K562 (cell line): ENCODE measurements around the gene CCDC85B. TPM values are rescaled to one million over a fixed set of nuclear protein-coding genes. Genes with fewer than 3 reads are reported as not detected.
A peak's percentile ranks its signal among the peaks of the same experiment; 100 is the strongest.

Source experiments
- ATAC-seq: fragments of 200-7000 bp; cut with Tn5 transposase; 3 replicates; pipeline ENCODE4 v1.9.1; 2020; ENCODE audit warnings: moderate library complexity
- BruUV-seq: library from RNA; stranded (reverse); fragments of 400-500 nt; replicated peaks from 2 replicates; lab custom pipeline; 2021; lab: Mats Ljungman, UMichigan
- CTCF ChIA-PET: fragments of 300-600 bp; formaldehyde crosslinking; extraction: SDS; loops from one replicate; lab custom pipeline; 2021; ENCODE audit warnings: low intra/inter-chr PET ratio; lab: Yijun Ruan, JAX
- POLR2A ChIA-PET: fragments of 300-600, 350-650 bp; sonication (Branson Sonifier 250); formaldehyde crosslinking; extraction: SDS; loops from one replicate; lab custom pipeline; 2021; ENCODE audit warnings: antibody characterized with exemption, inconsistent platforms; lab: Yijun Ruan, JAX
- DNase-seq, 4 experiments: peaks; one replicate each; pipeline versions ENCODE4 v3.0.0 to v3.0.0-alpha.2; 2011 to 2018; ENCODE audit warnings: low spot score in 3 of 4, mixed read lengths in 3 of 4; ENCODE audit errors: extremely low read depth in 1 of 4
- FAIRE-seq: peaks from 2 replicates; lab custom pipeline; 2011; peaks lifted over from hg19 to GRCh38; lab: Jason Lieb, UNC
- H2AFZ ChIP-seq: 2 replicates; pipeline ENCODE4 v1.6.0; 2011; ENCODE audit warnings: low read depth, low read length, control low read depth, inconsistent platforms
- H3K27ac ChIP-seq: fragments of 200-600 bp; 3 replicates; pipeline ENCODE4 v1.8.0; 2011; ENCODE audit warnings: low read depth, mild to moderate bottlenecking, control low read depth, inconsistent platforms, low read length, moderate library complexity, mixed read lengths; ENCODE audit errors: extremely low read depth
- H3K27me3 ChIP-seq, 2 experiments: fragments of 300-600 bp in 1 of 2; 2 replicates in 1 of 2; 3 replicates in 1 of 2; pipeline versions ENCODE4 v1.6.0 to v1.8.0; 2011; ENCODE audit warnings: inconsistent platforms in 2 of 2, low read length in 2 of 2, mild to moderate bottlenecking in 1 of 2, mixed read lengths in 1 of 2, moderate library complexity in 1 of 2; ENCODE audit not compliant: control insufficient read depth in 2 of 2, insufficient read depth in 2 of 2
- H3K36me3 ChIP-seq: fragments of 300-600 bp; 3 replicates; pipeline ENCODE4 v1.8.0; 2011; ENCODE audit warnings: mild to moderate bottlenecking, low read length, inconsistent platforms; ENCODE audit not compliant: control insufficient read depth, insufficient read depth
- H3K4me1 ChIP-seq, 2 experiments: fragments of 200-600 bp in 1 of 2; replicated peaks in 1 of 2; 2 replicates in 1 of 2; 3 replicates in 1 of 2; pipeline versions ENCODE4 v1.5.1 to v1.8.0; 2011; ENCODE audit warnings: inconsistent platforms in 2 of 2, low read length in 2 of 2, mild to moderate bottlenecking in 1 of 2, mixed read lengths in 1 of 2, moderate library complexity in 1 of 2; ENCODE audit not compliant: control insufficient read depth in 2 of 2, insufficient read depth in 2 of 2
- H3K4me2 ChIP-seq: 2 replicates; pipeline ENCODE4 v1.6.1; 2011; ENCODE audit warnings: low read length, control low read depth, inconsistent platforms, mixed read lengths; ENCODE audit not compliant: insufficient read depth
- H3K4me3 ChIP-seq: fragments of 200-600 bp; sonication (generic), shearing (Covaris generic); 2 replicates; pipeline ENCODE4 v1.5.1; 2016; ENCODE audit warnings: control low read depth, inconsistent platforms
- H3K79me2 ChIP-seq: fragments of 200-600 bp; 3 replicates; pipeline ENCODE4 v1.8.0; 2011; ENCODE audit warnings: low read length, inconsistent platforms; ENCODE audit not compliant: control insufficient read depth, insufficient read depth
- H3K9ac ChIP-seq, 2 experiments: 2 replicates each; pipeline versions ENCODE4 v1.6.0 to v1.6.1; 2011; ENCODE audit warnings: low read depth in 2 of 2, low read length in 2 of 2, control low read depth in 1 of 2, inconsistent platforms in 1 of 2, mild to moderate bottlenecking in 1 of 2, mixed read lengths in 1 of 2; ENCODE audit not compliant: insufficient read depth in 1 of 2
- H3K9me1 ChIP-seq: one replicate; pipeline ENCODE4 v1.6.0; 2011; ENCODE audit warnings: inconsistent platforms, mild to moderate bottlenecking, low read length, moderate library complexity; ENCODE audit not compliant: control insufficient read depth, insufficient read depth
- H3K9me3 ChIP-seq: replicated peaks from 2 replicates; pipeline ENCODE4 v1.5.1; 2011; ENCODE audit warnings: low read depth, low read length, inconsistent platforms; ENCODE audit not compliant: control insufficient read depth, insufficient read depth
- H4K20me1 ChIP-seq: replicated peaks from 2 replicates; pipeline ENCODE4 v1.6.1; 2011; ENCODE audit warnings: low read length, inconsistent platforms, mixed read lengths; ENCODE audit not compliant: control insufficient read depth, insufficient read depth
- KDM5B ChIP-seq: fragments of 200-600 bp; sonication (generic); IDR thresholded peaks from 2 replicates; pipeline ENCODE4 v1.6.1; 2012; ENCODE audit warnings: low read depth, mild to moderate bottlenecking, moderate library complexity, low read length, control low read depth, inconsistent platforms; ENCODE audit not compliant: insufficient replicate concordance
- RBFOX2 ChIP-seq: fragments of 200-400 bp; formaldehyde crosslinking; IDR thresholded peaks from 2 replicates; pipeline ENCODE4 v1.6.1; 2017; ENCODE audit warnings: low read depth, mild to moderate bottlenecking, low read length, moderate library complexity
- WGBS: fragments of 100-300 bp; shearing (Covaris generic); methylation state at CpG from one replicate; pipeline ENCODE4 v1.1.6; 2016; ENCODE audit warnings: low coverage, mixed read lengths; ENCODE audit not compliant: insufficient coverage; ENCODE audit errors: missing lambda C conversion rate; 5-methylcytosine and 5-hydroxymethylcytosine counted together
- in situ Hi-C: fragments of 300-500 bp; cut with MboI; formaldehyde crosslinking; loops from 4 replicates; pipeline ENCODE4 v1.15.0; 2018; ENCODE audit warnings: inconsistent platforms, mixed read lengths
- intact Hi-C: fragments of 100-400 bp; cut with micrococcal nuclease; formaldehyde crosslinking; loops from 2 replicates; pipeline ENCODE4 v1.14.2; 2022
- polyA plus RNA-seq, 8 experiments: library from polyadenylated mRNA; depleted of rRNA in 4 of 8; stranded (reverse) in 5 of 8; unstranded in 3 of 8; fragments of >200 nt; fragmentation: Nextera tagmentation in 2 of 8; fragmentation: Illumina TruSeq in 1 of 8; extraction: Ambion mirVana in 2 of 8; extraction: Trizol in 1 of 8; gene quantifications; 2 replicates each; pipeline versions ENCODE4 v1.2.1 to v1.2.3, GENCODE V29; 2011 to 2014; ENCODE audit warnings: inconsistent platforms in 1 of 8, missing spikeins in 1 of 8
- total RNA-seq, 7 experiments: library from RNA; depleted of rRNA in 6 of 7; stranded (reverse); fragments of >200 nt in 6 of 7; fragmentation: Illumina TruSeq in 2 of 7; extraction: Trizol in 2 of 7; gene quantifications; 2 replicates each; pipeline versions ENCODE4 v1.2.1 to v1.2.3, GENCODE V29; 2011 to 2021; ENCODE audit warnings: low replicate concordance in 1 of 7

The CCDC85B gene
- total and polyA plus RNA-seq, 9 of the 15 experiments (the other 6 are each of a cell fraction or from before 2014, with no cell fraction given), result 0.14 to 138 (median 6.2) TPM

DNA sequence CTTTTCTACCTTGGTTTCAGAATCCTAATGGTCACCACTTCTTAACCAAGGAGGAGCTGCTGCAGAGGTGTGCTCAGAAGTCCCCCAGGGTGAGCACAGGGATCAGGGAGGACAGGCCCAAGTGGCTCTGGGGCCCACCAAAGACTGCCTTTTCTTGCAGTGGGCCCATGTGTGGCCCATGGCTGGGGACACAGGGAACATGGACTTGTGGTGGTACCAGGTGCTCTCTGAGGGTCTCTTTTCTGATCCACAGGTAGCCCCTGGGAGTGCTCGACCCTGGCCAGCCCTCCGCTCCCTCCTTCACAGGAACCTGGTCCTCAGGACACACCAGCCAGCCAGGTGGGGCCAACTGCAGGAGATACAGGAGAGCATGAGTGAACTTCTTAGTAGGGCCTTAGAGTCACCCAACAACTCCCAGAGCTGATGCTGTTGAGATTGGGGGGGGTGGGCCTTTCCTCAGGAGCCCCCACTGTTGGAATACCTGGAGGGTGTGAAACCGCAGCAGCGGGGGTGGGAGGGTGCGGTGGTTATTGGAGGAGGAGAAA lies 28.2 kb upstream of the CCDC85B start:
- 86% methylated on average over 3 of the region's 5 CpGs for WGBS
- FAIRE-seq, result no peak
- no peaks in the 10 kb centered on the region for H3K9me1 ChIP-seq
- H3K27ac ChIP-seq, result peak overlapping the region; percentile 96; the same call in 1 of the 3 replicates
- intact Hi-C loops, result no loop called here
- H3K9ac ChIP-seq, result peak overlapping the region; percentile 99 to 100; a peak in 3 of 4 replicates
- ATAC-seq, result no peak
- H3K79me2 ChIP-seq, result peaks cover 33% of the 10 kb centered on the region
- DNase-seq, result no peak
- no peaks in the 10 kb centered on the region for H3K9me3 ChIP-seq
- ChIA-PET CTCF (no interaction called here), POLR2A (interaction anchor here (1.5 to 2.6 kb wide), 5 partner anchors 9 to 28 kb away, joined by 3 to 7 read pairs (median 4); partner anchors contain the start of gene CCDC85B)
- H3K36me3 ChIP-seq, result peaks cover 61% of the 10 kb centered on the region; the same call in 2 of the 3 replicates
- in situ Hi-C loops, result no loop called here
- no peak overlapping the region for H2AFZ ChIP-seq
- H3K27me3 ChIP-seq, result no peaks in the 10 kb centered on the region; a peak in 1 of 5 replicates
- H3K4me2 ChIP-seq, result peak overlapping the region; percentile 95
- TF ChIP-seq RBFOX2 (peak; percentile 18), KDM5B (no peak)
- BruUV-seq, result no TSS peak
- H4K20me1 ChIP-seq, result peaks cover 2% of the 10 kb centered on the region; the same call in 1 of the 2 replicates
- H3K4me1 ChIP-seq, result peaks cover 14 to 78% of the 10 kb centered on the region in 2 experiments
- H3K4me3 ChIP-seq, result no peak overlapping the region; the same call in 1 of the 2 replicates
